Activated gamma-delta T cell (primary cell): ENCODE measurements around the gene GPR62.
"Not testable (repeated sequence)": the region's sequence is repeated elsewhere in the genome, so short reads cannot be mapped to it uniquely, and the experiment has no call there.

ENCODE experiments used
- DNase-seq: peaks from one replicate; lab custom pipeline; 2025; lab: John Stamatoyannopoulos, UW

The GPR62 gene

GRCh38 chr3:51992017-51992682, 37.0 kb downstream of the GPR62 start:
- DNase-seq, result no peak

DNA sequence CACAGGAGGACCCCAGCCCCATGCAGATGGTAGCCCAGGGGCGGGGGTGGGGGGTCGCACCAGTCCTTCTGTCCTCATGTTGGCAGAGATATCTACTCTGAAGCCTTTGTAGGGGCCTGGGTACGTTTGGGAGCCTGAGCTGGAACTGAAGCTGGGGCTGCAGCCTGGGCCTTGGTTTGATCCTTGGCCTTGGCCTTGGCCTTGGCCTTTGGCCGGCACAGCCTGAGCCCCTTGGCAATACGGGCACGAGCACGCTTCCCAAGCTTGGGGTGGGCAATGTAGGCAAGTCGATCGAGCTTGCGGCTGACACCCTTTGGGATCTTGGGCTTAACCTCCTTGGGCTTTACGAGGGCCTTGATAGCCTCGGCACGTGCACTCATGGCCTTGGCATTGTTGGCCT, 38.5 kb downstream of the GPR62 start:
- DNase-seq, result not testable (repeated sequence)

GRCh38 chr3:51994530-51994929, 39.3 kb downstream of the GPR62 start:
- DNase-seq, result no peak

- DNase-seq, result peak; percentile 42
Measured at GRCh38 chr3:51995346-51996163, 40.4 kb downstream of the GPR62 start, which contains the start of gene RPL29. RPL29 (minus strand) TSS chr3:51995895; CDS start chr3:51995461, 434 bp downstream.

GRCh38 chr3:51997172-51997571, 42.0 kb downstream of the GPR62 start:
- DNase-seq, result no peak

- no peak for DNase-seq
Measured at GRCh38 chr3:51997935-51998596, 42.9 kb downstream of the GPR62 start.

DNA sequence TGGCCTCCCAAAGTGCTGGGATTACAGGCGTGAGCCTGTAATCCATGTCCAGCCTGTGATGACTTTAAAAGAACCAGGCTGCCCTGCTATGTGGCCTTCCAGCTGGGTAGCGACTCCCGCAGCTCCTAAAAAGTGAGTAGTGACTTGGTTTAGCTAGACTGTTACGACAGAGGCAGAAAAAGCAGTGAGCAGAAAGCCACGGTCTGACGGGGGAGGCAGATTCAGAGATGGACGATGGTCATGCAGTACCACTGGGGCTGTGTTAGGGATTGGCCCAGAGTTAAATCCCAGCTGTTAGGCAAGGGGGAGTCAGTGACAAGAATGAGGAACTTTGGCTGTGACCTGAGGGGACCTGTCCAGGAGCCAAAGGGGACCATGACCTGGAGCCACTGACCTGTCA, 43.6 kb downstream of the GPR62 start:
- no peak for DNase-seq

DNA sequence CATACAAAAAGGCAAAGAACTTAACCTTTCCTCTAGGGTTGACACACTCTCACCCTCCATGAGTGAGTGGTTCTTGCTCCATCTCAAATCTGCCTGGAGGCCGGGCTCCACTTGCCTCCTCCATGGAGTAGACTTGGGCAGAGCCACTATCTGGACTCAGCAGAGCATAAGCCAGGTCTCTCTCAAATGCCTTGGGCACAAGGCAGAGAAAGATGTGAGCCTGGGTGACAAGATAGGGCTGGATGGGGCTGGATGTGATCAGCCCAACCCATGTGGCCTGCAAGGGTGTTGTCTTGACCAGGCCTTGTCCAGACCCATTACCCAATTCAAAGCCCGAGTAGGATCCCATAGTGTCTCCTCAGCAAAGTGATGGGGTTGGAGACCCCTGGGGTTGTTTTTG, 44.7 kb downstream of the GPR62 start:
- no peak for DNase-seq

DNA sequence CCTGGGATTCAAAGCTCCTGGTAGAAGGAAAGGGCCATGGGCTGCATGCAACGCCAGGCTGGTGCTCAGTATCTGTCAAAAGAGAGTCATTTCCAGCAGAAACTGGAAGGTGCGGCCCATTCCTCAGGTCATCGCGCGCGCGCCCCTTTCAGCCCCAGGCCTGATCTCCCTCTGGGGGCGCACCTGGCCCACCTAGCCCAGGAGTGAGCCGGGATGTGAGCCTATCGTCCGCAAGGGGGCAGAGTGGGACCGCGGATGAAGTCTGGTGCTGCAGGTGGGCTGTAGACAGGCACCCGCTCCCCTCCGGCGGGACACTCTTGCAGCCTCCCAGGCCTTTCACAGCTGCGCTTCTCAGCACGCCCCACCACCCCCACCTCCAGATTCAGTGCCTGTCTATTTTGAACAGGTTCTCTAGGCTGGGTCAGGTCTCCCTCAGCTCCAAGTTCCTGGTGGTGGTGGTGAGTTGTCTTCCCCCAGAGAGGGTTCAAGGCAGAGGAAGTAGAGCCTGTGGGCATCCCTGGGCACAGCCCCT, 46.3 kb downstream of the GPR62 start:
- DNase-seq, result peak; percentile 56

DNA sequence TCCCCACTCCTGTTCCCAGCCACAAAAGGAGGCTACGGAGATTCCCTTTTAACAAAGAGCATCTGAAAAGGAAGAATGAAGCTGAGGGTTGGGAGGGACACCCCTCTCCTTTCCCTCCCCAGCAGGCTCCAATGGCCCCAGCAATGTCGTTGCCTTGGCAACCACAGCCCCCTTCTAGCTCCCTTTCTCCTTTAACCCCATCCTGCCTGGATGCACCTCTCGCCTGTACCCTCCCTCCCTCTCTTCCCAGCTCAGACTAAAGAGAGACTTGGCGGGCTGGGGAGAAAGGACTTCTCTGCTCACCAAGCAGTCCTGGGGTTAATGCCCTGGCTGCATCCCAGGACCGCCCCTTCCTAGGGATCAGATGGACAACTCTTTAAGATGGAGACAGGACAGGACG, 47.6 kb downstream of the GPR62 start:
- DNase-seq, result no peak

GRCh38 chr3:52004163-52004787, 49.1 kb downstream of the GPR62 start:
- no peak for DNase-seq

- DNase-seq, result no peak
Measured at GRCh38 chr3:52004906-52005395, 49.8 kb downstream of the GPR62 start.

GRCh38 chr3:52005571-52005986, 50.4 kb downstream of the GPR62 start:
- DNase-seq, result no peak

GRCh38 chr3:52006017-52006819, 51.0 kb downstream of the GPR62 start:
- DNase-seq, result no peak

DNA sequence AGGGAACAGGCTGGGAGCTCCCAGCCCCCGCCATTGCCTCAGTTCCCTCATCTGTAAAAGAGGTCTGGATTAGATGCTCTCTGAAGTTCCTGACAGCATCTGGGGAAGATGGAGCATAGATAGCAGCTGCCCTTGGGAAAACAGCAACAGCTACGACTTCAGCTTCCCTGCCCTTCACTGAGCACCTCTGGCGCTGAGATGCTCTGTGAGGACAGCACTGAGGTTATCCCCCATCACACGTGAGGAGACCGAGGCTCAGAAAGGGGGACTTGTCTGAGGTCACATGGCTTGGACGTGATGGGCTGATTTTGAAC, 51.6 kb downstream of the GPR62 start:
- no peak for DNase-seq
